Trophoblast cell (in vitro differentiated cells and primary cell): ENCODE data around the gene WLS.

Experiments
- DNase-seq, 2 donors: peaks; one replicate each; pipeline ENCODE4 v3.0.0-alpha.2; 2016
- H2AFZ ChIP-seq: 2 replicates; pipeline ENCODE4 v1.6.1; 2013; ENCODE audit warnings: low read length, moderate library complexity, mild to moderate bottlenecking; ENCODE audit not compliant: insufficient read depth, poor library complexity
- H2AK5ac ChIP-seq: 2 replicates; pipeline ENCODE4 v1.6.1; 2013; ENCODE audit warnings: mild to moderate bottlenecking, low read length
- H2BK120ac ChIP-seq: 2 replicates; pipeline ENCODE4 v1.6.1; 2013; ENCODE audit warnings: low read length, mild to moderate bottlenecking, moderate library complexity; ENCODE audit not compliant: insufficient read depth, poor library complexity
- H2BK12ac ChIP-seq: 2 replicates; pipeline ENCODE4 v1.6.1; 2013; ENCODE audit warnings: mild to moderate bottlenecking, low read length, moderate library complexity
- H2BK5ac ChIP-seq: 2 replicates; pipeline ENCODE4 v1.6.1; 2013; ENCODE audit warnings: low read length, low read depth, moderate library complexity, mild to moderate bottlenecking; ENCODE audit not compliant: poor library complexity
- H3K14ac ChIP-seq: 2 replicates; pipeline ENCODE4 v1.6.1; 2013; ENCODE audit warnings: mild to moderate bottlenecking, low read length
- H3K18ac ChIP-seq: 2 replicates; pipeline ENCODE4 v1.6.1; 2013; ENCODE audit warnings: mild to moderate bottlenecking, low read length
- H3K23ac ChIP-seq: 2 replicates; pipeline ENCODE4 v1.6.1; 2013; ENCODE audit warnings: low read length
- H3K27ac ChIP-seq: 2 replicates; pipeline ENCODE4 v1.5.1; 2013; ENCODE audit warnings: low read depth, mild to moderate bottlenecking, inconsistent platforms, low read length, moderate library complexity
- H3K27me3 ChIP-seq: 2 replicates; pipeline ENCODE4 v1.6.1; 2013; ENCODE audit warnings: inconsistent platforms, mild to moderate bottlenecking, low read length, moderate library complexity; ENCODE audit not compliant: insufficient read depth
- H3K36me3 ChIP-seq, 2 experiments: 1 replicate in 1 of 2; 2 replicates in 1 of 2; pipeline ENCODE4 v1.6.1; 2013; ENCODE audit warnings: low read length in 2 of 2, mild to moderate bottlenecking in 2 of 2, moderate library complexity in 1 of 2; ENCODE audit not compliant: insufficient read depth in 2 of 2, control insufficient read depth in 1 of 2
- H3K4ac ChIP-seq: 2 replicates; pipeline ENCODE4 v1.6.1; 2013; ENCODE audit warnings: low read depth, mild to moderate bottlenecking, low read length, moderate library complexity
- H3K4me1 ChIP-seq, 2 experiments: 1 replicate in 1 of 2; 2 replicates in 1 of 2; pipeline ENCODE4 v1.6.1; 2013; ENCODE audit warnings: low read length in 2 of 2, mild to moderate bottlenecking in 2 of 2, moderate library complexity in 1 of 2; ENCODE audit not compliant: insufficient read depth in 2 of 2, control insufficient read depth in 1 of 2
- H3K4me2 ChIP-seq: 2 replicates; pipeline ENCODE4 v1.6.1; 2013; ENCODE audit warnings: inconsistent platforms, mild to moderate bottlenecking, low read length, moderate library complexity
- H3K4me3 ChIP-seq: 2 replicates; pipeline ENCODE4 v1.5.1; 2013; ENCODE audit warnings: mild to moderate bottlenecking, low read depth, low read length, inconsistent platforms
- H3K79me1 ChIP-seq: one replicate; pipeline ENCODE4 v1.6.1; 2013; ENCODE audit warnings: low read length
- H3K79me2 ChIP-seq: 2 replicates; pipeline ENCODE4 v1.6.1; 2013; ENCODE audit warnings: low read length, mild to moderate bottlenecking; ENCODE audit not compliant: control insufficient read depth, insufficient read depth, poor library complexity
- H3K9ac ChIP-seq: 2 replicates; pipeline ENCODE4 v1.6.1; 2013; ENCODE audit warnings: mild to moderate bottlenecking, low read length
- H3K9me3 ChIP-seq: 2 replicates; pipeline ENCODE4 v1.6.1; 2013; ENCODE audit warnings: low read depth, mild to moderate bottlenecking, control low read depth, inconsistent platforms, low read length; ENCODE audit not compliant: insufficient read depth
- H4K12ac ChIP-seq: 2 replicates; pipeline ENCODE4 v1.6.1; 2013; ENCODE audit warnings: low read depth, mild to moderate bottlenecking, low read length, moderate library complexity
- H4K8ac ChIP-seq: 2 replicates; pipeline ENCODE4 v1.6.1; 2013; ENCODE audit warnings: low read depth, mild to moderate bottlenecking, low read length, moderate library complexity
- H4K91ac ChIP-seq: one replicate; pipeline ENCODE4 v1.6.1; 2013; ENCODE audit warnings: low read depth, mild to moderate bottlenecking, low read length, moderate library complexity
- WGBS: extraction: QIAGEN DNeasy Blood & Tissue Kit; methylation state at CpG from one replicate; pipeline ENCODE4 v1.1.7; 2013; ENCODE audit warnings: missing lambda C conversion rate; ENCODE audit not compliant: insufficient read length, insufficient coverage; ENCODE audit errors: extremely low coverage; 5-methylcytosine and 5-hydroxymethylcytosine counted together

The WLS gene

GRCh38 chr1:68205794-68206358, 26.4 kb downstream of the WLS start:
- H3K23ac ChIP-seq, result no peak overlapping the region
- no peaks in the 10 kb centered on the region for H3K27me3 ChIP-seq
- no peak overlapping the region for H2BK12ac ChIP-seq
- no peak overlapping the region for H3K4me2 ChIP-seq
- DNase-seq, result no peak
- H2BK5ac ChIP-seq, result no peak overlapping the region
- H3K14ac ChIP-seq, result no peak overlapping the region
- no peak overlapping the region for H4K12ac ChIP-seq
- H3K79me1 ChIP-seq, result no peaks in the 10 kb centered on the region
- no peak overlapping the region for H4K91ac ChIP-seq
- no peak overlapping the region for H3K18ac ChIP-seq
- no peak overlapping the region for H2BK120ac ChIP-seq
- H3K4ac ChIP-seq, result peak overlapping the region; percentile 62
- no peak overlapping the region for H2AK5ac ChIP-seq
- no peak overlapping the region for H3K4me3 ChIP-seq
- no peak overlapping the region for H3K9ac ChIP-seq
- H3K9me3 ChIP-seq, result no peaks in the 10 kb centered on the region
- no CpG with 5 or more reads among the region's 3 CpGs for WGBS
- H3K4me1 ChIP-seq, result peaks cover 0 to 3% of the 10 kb centered on the region in 2 experiments
- H3K36me3 ChIP-seq, result no peaks in the 10 kb centered on the region
- peaks cover 10% of the 10 kb centered on the region for H3K79me2 ChIP-seq
- no peak overlapping the region for H4K8ac ChIP-seq
- no peak overlapping the region for H2AFZ ChIP-seq
- no peak overlapping the region for H3K27ac ChIP-seq

- no peak overlapping the region for H3K23ac ChIP-seq
- peaks cover 10% of the 10 kb centered on the region for H3K79me2 ChIP-seq
- H3K79me1 ChIP-seq, result no peaks in the 10 kb centered on the region
- no peak overlapping the region for H2BK12ac ChIP-seq
- no CpG with 5 or more reads among the region's 4 CpGs for WGBS
- H2BK5ac ChIP-seq, result no peak overlapping the region
- H3K14ac ChIP-seq, result no peak overlapping the region
- H3K9ac ChIP-seq, result no peak overlapping the region
- H3K4ac ChIP-seq, result no peak overlapping the region
- no peaks in the 10 kb centered on the region for H3K4me1 ChIP-seq
- no peak overlapping the region for H3K4me2 ChIP-seq
- no peak overlapping the region for H4K12ac ChIP-seq
- H2BK120ac ChIP-seq, result no peak overlapping the region
- H3K27ac ChIP-seq, result no peak overlapping the region
- no peaks in the 10 kb centered on the region for H3K36me3 ChIP-seq
- H3K9me3 ChIP-seq, result no peaks in the 10 kb centered on the region
- no peak overlapping the region for H2AK5ac ChIP-seq
- H2AFZ ChIP-seq, result no peak overlapping the region
- no peak overlapping the region for H3K18ac ChIP-seq
- H4K8ac ChIP-seq, result no peak overlapping the region
- H3K4me3 ChIP-seq, result no peak overlapping the region
- no peak overlapping the region for H4K91ac ChIP-seq
- H3K27me3 ChIP-seq, result no peaks in the 10 kb centered on the region
- DNase-seq, result no peak
Observed at GRCh38 chr1:68204977-68205630, 27.2 kb downstream of the WLS start.

GRCh38 chr1:68202239-68202832, 30.0 kb downstream of the WLS start:
- Histone ChIP-seq H3K27me3 (no peaks in the 10 kb centered on the region), H3K4ac (peak overlapping the region; percentile 43), H3K27ac (no peak overlapping the region), H2AFZ (no peak overlapping the region), H2AK5ac (no peak overlapping the region), H3K9me3 (no peaks in the 10 kb centered on the region), H3K14ac (no peak overlapping the region), H4K12ac (no peak overlapping the region), H3K9ac (no peak overlapping the region), H3K36me3 (no peaks in the 10 kb centered on the region), H2BK120ac (no peak overlapping the region), H3K18ac (no peak overlapping the region), H3K79me1 (peaks cover 2% of the 10 kb centered on the region), H4K91ac (no peak overlapping the region), H4K8ac (no peak overlapping the region), H3K23ac (no peak overlapping the region), H3K4me3 (no peak overlapping the region), H2BK12ac (no peak overlapping the region), H3K79me2 (peaks cover 9% of the 10 kb centered on the region), H3K4me1 (peaks cover 2 to 6% of the 10 kb centered on the region in 2 experiments), H3K4me2 (no peak overlapping the region), H2BK5ac (no peak overlapping the region)
- no peak for DNase-seq
- no CpG with 5 or more reads among the region's 5 CpGs for WGBS

GRCh38 chr1:68201546-68202238, 30.6 kb downstream of the WLS start:
- Histone ChIP-seq H3K27ac (no peak overlapping the region), H3K18ac (no peak overlapping the region), H3K27me3 (no peaks in the 10 kb centered on the region), H3K4me2 (no peak overlapping the region), H3K4me1 (peaks cover 2 to 6% of the 10 kb centered on the region in 2 experiments), H3K14ac (no peak overlapping the region), H3K9ac (no peak overlapping the region), H3K4me3 (no peak overlapping the region), H3K23ac (no peak overlapping the region), H3K9me3 (no peaks in the 10 kb centered on the region), H3K36me3 (no peaks in the 10 kb centered on the region), H2BK5ac (no peak overlapping the region), H4K8ac (no peak overlapping the region), H4K91ac (no peak overlapping the region), H4K12ac (no peak overlapping the region), H3K79me2 (peaks cover 9% of the 10 kb centered on the region), H3K79me1 (peaks cover 2% of the 10 kb centered on the region), H2BK120ac (no peak overlapping the region), H2BK12ac (no peak overlapping the region), H2AK5ac (no peak overlapping the region), H3K4ac (no peak overlapping the region), H2AFZ (no peak overlapping the region)
- no CpG with 5 or more reads among the region's 7 CpGs for WGBS
- no peak for DNase-seq
